Activated CD8-positive, alpha-beta memory T cell treated with anti-CD3 and anti-CD28 coated beads, Interleukin-2, amount 50 U/mL, for 1 hour (primary cell): ENCODE measurements around the gene CCDC88C.

Experiments used
- DNase-seq: peaks from one replicate; pipeline ENCODE4 v3.0.0-alpha.2; 2020; ENCODE audit errors: extremely low read depth

The CCDC88C gene

GRCh38 chr14:91367173-91368171, 50.1 kb downstream of the CCDC88C start:
- DNase-seq = peak; percentile 66

- no peak for DNase-seq
Measured at GRCh38 chr14:91366749-91367148, 50.9 kb downstream of the CCDC88C start.

- DNase-seq = no peak
Measured at GRCh38 chr14:91365552-91365951, 52.1 kb downstream of the CCDC88C start.

- DNase-seq = no peak
Measured at GRCh38 chr14:91364524-91365270, 52.9 kb downstream of the CCDC88C start.

GRCh38 chr14:91363776-91364523, 53.7 kb downstream of the CCDC88C start:
- DNase-seq = no peak

- DNase-seq = no peak
Measured at GRCh38 chr14:91361233-91361811, 56.3 kb downstream of the CCDC88C start.

- no peak for DNase-seq
Measured at GRCh38 chr14:91360490-91361232, 57.0 kb downstream of the CCDC88C start.

GRCh38 chr14:91358654-91359220, 58.9 kb downstream of the CCDC88C start:
- DNase-seq = no peak

- no peak for DNase-seq
Measured at GRCh38 chr14:91358025-91358319, 59.6 kb downstream of the CCDC88C start.

- DNase-seq = no peak
Measured at GRCh38 chr14:91357272-91358024, 60.2 kb downstream of the CCDC88C start.

- DNase-seq = no peak
Measured at GRCh38 chr14:91356181-91356763, 61.3 kb downstream of the CCDC88C start.

GRCh38 chr14:91354979-91355685, 62.5 kb downstream of the CCDC88C start:
- no peak for DNase-seq

GRCh38 chr14:91354221-91354916, 63.3 kb downstream of the CCDC88C start:
- DNase-seq = no peak

- no peak for DNase-seq
Measured at GRCh38 chr14:91352728-91353692, 64.6 kb downstream of the CCDC88C start.

GRCh38 chr14:91352053-91352452, 65.6 kb downstream of the CCDC88C start:
- no peak for DNase-seq

GRCh38 chr14:91351512-91351862, 66.1 kb downstream of the CCDC88C start:
- DNase-seq = no peak

GRCh38 chr14:91350813-91351511, 66.7 kb downstream of the CCDC88C start:
- peak; percentile 49 for DNase-seq
